OCI-LY3 (cell line): ENCODE data around the gene SYTL5.

Experiments used
- EZH2phosphoT487 ChIP-seq: fragments of 200-600 bp; shearing (Covaris generic); IDR thresholded peaks from 2 replicates; pipeline ENCODE4 v1.6.1; 2018; ENCODE audit warnings: antibody characterized with exemption, mixed run types, low read depth
- TF ChIP-seq, protein P1 (sequence below): fragments of 200-600, 300-600 bp; sonication (generic); IDR thresholded peaks from 2 replicates; pipeline ENCODE4 v1.5.1; 2014; ENCODE audit warnings: antibody characterized with exemption, low read length, low read depth

DNA sequence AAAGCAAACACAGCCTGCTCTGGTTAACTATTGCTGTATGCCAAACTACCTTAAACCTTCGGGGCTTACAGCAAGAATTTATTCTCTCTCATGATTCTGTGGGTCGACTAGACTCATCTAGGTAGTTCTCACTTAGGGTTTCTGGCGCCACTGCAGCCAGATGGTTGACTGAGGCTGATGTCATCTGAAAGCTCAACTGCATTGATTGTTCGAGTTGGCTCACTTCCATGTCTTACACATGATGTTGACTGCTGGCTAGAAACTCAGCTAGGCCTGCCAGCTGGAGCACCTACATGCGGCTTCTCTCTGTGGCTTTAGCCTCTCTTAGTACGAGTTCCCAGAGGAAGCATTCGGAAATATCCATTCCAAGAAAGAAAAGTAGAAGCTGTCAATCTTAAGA, 111.1 kb downstream of the SYTL5 start:
- TF ChIP-seq, protein P1, sequence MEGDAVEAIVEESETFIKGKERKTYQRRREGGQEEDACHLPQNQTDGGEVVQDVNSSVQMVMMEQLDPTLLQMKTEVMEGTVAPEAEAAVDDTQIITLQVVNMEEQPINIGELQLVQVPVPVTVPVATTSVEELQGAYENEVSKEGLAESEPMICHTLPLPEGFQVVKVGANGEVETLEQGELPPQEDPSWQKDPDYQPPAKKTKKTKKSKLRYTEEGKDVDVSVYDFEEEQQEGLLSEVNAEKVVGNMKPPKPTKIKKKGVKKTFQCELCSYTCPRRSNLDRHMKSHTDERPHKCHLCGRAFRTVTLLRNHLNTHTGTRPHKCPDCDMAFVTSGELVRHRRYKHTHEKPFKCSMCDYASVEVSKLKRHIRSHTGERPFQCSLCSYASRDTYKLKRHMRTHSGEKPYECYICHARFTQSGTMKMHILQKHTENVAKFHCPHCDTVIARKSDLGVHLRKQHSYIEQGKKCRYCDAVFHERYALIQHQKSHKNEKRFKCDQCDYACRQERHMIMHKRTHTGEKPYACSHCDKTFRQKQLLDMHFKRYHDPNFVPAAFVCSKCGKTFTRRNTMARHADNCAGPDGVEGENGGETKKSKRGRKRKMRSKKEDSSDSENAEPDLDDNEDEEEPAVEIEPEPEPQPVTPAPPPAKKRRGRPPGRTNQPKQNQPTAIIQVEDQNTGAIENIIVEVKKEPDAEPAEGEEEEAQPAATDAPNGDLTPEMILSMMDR = no peak
- no peak for TF ChIP-seq EZH2phosphoT487
